Astrocyte of the cerebellum (primary cell): ENCODE data around the gene SLCO6A1.
"Not testable (repeated sequence)": the region's sequence is repeated elsewhere in the genome, so short reads cannot be mapped to it uniquely, and the experiment has no call there.

ENCODE experiments used
- DNase-seq: peaks from one replicate; pipeline ENCODE4 v3.0.0-alpha.2; 2011; ENCODE audit warnings: low read depth
- H3K4me3 ChIP-seq: 2 replicates; pipeline ENCODE4 v1.5.1; 2011; ENCODE audit warnings: mild to moderate bottlenecking, low read depth, low read length, moderate library complexity
- in situ Hi-C: cut with HindIII; loops from 2 replicates; pipeline ENCODE4 v1.10.0; 2017; ENCODE audit warnings: low sequenced_read_pairs
- TF ChIP-seq, protein P1 (sequence below): IDR thresholded peaks from 2 replicates; pipeline ENCODE4 v1.5.1; 2012; ENCODE audit warnings: low read length, low read depth, moderate library complexity, mild to moderate bottlenecking; ENCODE audit errors: missing control alignments

SLCO6A1 gene

GRCh38 chr5:102527547-102527946 is 28.7 kb upstream of the SLCO6A1 start:
- no peak overlapping the region for H3K4me3 ChIP-seq
- TF ChIP-seq, protein P1, sequence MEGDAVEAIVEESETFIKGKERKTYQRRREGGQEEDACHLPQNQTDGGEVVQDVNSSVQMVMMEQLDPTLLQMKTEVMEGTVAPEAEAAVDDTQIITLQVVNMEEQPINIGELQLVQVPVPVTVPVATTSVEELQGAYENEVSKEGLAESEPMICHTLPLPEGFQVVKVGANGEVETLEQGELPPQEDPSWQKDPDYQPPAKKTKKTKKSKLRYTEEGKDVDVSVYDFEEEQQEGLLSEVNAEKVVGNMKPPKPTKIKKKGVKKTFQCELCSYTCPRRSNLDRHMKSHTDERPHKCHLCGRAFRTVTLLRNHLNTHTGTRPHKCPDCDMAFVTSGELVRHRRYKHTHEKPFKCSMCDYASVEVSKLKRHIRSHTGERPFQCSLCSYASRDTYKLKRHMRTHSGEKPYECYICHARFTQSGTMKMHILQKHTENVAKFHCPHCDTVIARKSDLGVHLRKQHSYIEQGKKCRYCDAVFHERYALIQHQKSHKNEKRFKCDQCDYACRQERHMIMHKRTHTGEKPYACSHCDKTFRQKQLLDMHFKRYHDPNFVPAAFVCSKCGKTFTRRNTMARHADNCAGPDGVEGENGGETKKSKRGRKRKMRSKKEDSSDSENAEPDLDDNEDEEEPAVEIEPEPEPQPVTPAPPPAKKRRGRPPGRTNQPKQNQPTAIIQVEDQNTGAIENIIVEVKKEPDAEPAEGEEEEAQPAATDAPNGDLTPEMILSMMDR: no peak
- in situ Hi-C loops: no loop called here
- no peak for DNase-seq

DNA sequence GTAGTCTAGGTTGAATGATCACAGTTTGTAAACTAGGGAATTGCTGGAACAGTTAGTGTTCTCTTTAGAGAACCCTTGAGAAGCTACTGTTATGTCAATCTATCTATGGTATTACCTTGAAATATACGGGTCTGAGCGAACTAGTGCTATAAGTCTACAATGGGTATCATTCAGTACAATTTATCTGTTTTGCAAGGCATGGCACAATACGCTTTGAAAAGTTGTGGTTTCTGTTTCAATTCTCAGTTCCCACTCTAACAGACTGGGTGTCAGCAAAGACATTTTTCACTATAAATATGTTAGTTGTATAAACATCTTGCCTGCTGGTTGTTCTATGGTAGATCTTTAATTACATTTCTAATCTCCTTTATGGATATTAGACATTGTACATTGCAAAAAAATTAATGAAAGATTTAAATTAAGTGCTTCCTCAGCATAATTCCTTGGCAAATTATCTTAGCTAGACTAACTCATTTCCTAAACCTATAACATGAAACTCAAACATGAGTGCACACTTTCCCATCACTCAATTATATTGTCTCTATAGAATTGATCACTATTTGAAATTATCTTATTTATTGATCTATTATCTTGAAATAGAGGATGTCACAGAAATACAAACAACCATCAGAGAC is 24.9 kb upstream of the SLCO6A1 start:
- TF ChIP-seq, protein P1: no peak
- H3K4me3 ChIP-seq: no peak overlapping the region
- in situ Hi-C loops: no loop called here
- DNase-seq: no peak

- TF ChIP-seq, protein P1: no peak
- H3K4me3 ChIP-seq: no peak overlapping the region
- in situ Hi-C loops: no loop called here
- peak; percentile 53 for DNase-seq
Measured at GRCh38 chr5:102511666-102512065, 12.9 kb upstream of the SLCO6A1 start.

GRCh38 chr5:102491261-102491914 is 7.4 kb downstream of the SLCO6A1 start:
- in situ Hi-C loops, H3K4me3 ChIP-seq, DNase-seq: not testable (repeated sequence)

- TF ChIP-seq, protein P1: no peak
- DNase-seq: no peak
- no peak overlapping the region for H3K4me3 ChIP-seq
- in situ Hi-C loops: no loop called here
Measured at GRCh38 chr5:102483736-102484135, 15.1 kb downstream of the SLCO6A1 start.

DNA sequence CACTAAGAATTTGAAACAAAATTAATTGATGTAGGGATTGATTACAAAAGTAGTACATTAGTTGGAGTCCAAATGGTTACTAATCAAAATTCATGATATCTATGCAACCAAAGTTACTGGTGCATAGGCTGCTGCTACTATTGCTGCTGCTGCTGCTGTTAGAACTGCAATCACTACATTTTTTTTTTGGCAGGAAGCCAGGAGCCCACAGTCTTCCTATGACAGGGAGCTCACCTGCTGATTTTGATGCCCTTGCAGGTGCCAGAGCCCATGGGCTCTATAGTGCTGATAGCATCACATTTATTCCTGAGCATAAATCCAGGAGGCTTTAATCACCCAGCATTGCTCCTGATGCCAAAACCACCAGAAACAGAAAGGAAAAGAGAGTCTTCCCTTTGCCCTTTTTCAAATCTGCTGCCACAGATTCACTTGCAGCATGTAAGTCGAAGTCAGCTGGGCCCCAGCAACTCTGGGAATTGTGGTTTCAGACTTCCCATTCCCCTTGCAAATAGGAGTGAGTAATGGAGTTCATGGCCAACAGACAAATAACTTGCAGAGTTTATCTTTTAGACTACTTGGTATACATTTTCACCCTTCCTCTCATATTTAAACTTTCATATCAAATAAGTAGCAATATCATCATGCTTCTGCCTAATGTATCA is 17.6 kb downstream of the SLCO6A1 start:
- TF ChIP-seq, protein P1: no peak
- DNase-seq: peak; percentile 9
- in situ Hi-C loops: no loop called here

DNA sequence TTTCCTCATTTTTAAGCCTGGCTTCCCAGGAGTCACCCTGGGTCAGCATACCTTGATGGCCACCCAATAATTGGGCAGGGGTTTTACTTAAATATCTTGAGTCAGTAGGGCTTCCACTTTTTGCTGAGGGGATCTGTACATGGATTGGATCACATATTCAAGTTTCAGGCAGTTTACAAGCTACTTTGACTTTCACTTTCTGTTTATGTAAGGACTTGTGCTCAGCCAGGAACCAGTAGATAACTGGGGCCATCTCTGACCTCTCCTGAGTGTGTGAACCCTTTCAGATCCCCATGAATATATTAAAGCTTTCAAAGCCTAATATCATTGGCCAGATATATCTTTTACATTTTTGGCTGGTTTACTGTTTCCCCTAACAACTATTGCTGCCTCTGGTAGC is 45.1 kb downstream of the SLCO6A1 start:
- H3K4me3 ChIP-seq: no peak overlapping the region
- TF ChIP-seq, protein P1: no peak
- peak; percentile 1 for DNase-seq
- in situ Hi-C loops: no loop called here

More for the DNA sequence above, 17.6 kb downstream of the SLCO6A1 start:
- H3K4me3 ChIP-seq: no peak overlapping the region
